GM19035 (cell line): ENCODE measurements around the gene KIF5A.
"Not testable (repeated sequence)": the region's sequence is repeated elsewhere in the genome, so short reads cannot be mapped to it uniquely, and the experiment has no call there.

Experiments
- ATAC-seq: cut with Tn5 transposase; IDR thresholded peaks from one replicate; pipeline ENCODE4 v1.9.1; 2021; ENCODE audit not compliant: unreplicated experiment

The KIF5A gene

GRCh38 chr12:57549909-57550640, at the start of gene KIF5A:
Gene KIF5A (plus strand): TSS chr12:57550044. CDS start chr12:57550272, 228 bp downstream.
- peak; percentile 37 for ATAC-seq

- ATAC-seq, result no peak
Measured at GRCh38 chr12:57500213-57500612, 49.6 kb upstream of the KIF5A start.

- ATAC-seq, result not testable (repeated sequence)
Measured at GRCh38 chr12:57502311-57502969, 47.4 kb upstream of the KIF5A start.

- not testable (repeated sequence) for ATAC-seq
Measured at GRCh38 chr12:57506541-57506940, 43.3 kb upstream of the KIF5A start.

GRCh38 chr12:57507796-57508195, 42.0 kb upstream of the KIF5A start:
- not testable (repeated sequence) for ATAC-seq

- ATAC-seq, result no peak
Measured at GRCh38 chr12:57511161-57511560, 38.7 kb upstream of the KIF5A start.

- no peak for ATAC-seq
Measured at GRCh38 chr12:57511588-57512325, 38.1 kb upstream of the KIF5A start.

GRCh38 chr12:57512665-57513064, 37.2 kb upstream of the KIF5A start:
- ATAC-seq, result no peak

GRCh38 chr12:57513266-57513665, 36.6 kb upstream of the KIF5A start:
- no peak for ATAC-seq

- ATAC-seq, result not testable (repeated sequence)
Measured at GRCh38 chr12:57513677-57514076, 36.2 kb upstream of the KIF5A start.

- ATAC-seq, result not testable (repeated sequence)
Measured at GRCh38 chr12:57514246-57514645, 35.6 kb upstream of the KIF5A start.

- no peak for ATAC-seq
Measured at GRCh38 chr12:57514720-57515407, 35.0 kb upstream of the KIF5A start.

- ATAC-seq, result no peak
Measured at GRCh38 chr12:57515408-57515933, 34.4 kb upstream of the KIF5A start.

- no peak for ATAC-seq
Measured at GRCh38 chr12:57515934-57516541, 33.8 kb upstream of the KIF5A start.

GRCh38 chr12:57516617-57517153, 33.2 kb upstream of the KIF5A start:
- ATAC-seq, result no peak

GRCh38 chr12:57517187-57517586, 32.7 kb upstream of the KIF5A start:
- ATAC-seq, result no peak

GRCh38 chr12:57517718-57518117, 32.1 kb upstream of the KIF5A start:
- not testable (repeated sequence) for ATAC-seq

- ATAC-seq, result no peak
Measured at GRCh38 chr12:57518176-57518919, 31.5 kb upstream of the KIF5A start.
